Activated CD4-positive, alpha-beta T cell treated with anti-CD3 and anti-CD28 coated beads for 1 hour (primary cell): ENCODE results near the gene SDK1.
"Not testable (repeated sequence)": the region's sequence is repeated elsewhere in the genome, so short reads cannot be mapped to it uniquely, and the experiment has no call there.

Experiments
- DNase-seq: peaks from one replicate; pipeline ENCODE4 v3.0.0-alpha.2; 2020

SDK1 gene

GRCh38 chr7:4222676-4223075 lies 921.6 kb downstream of the SDK1 start:
- no peak for DNase-seq

DNA sequence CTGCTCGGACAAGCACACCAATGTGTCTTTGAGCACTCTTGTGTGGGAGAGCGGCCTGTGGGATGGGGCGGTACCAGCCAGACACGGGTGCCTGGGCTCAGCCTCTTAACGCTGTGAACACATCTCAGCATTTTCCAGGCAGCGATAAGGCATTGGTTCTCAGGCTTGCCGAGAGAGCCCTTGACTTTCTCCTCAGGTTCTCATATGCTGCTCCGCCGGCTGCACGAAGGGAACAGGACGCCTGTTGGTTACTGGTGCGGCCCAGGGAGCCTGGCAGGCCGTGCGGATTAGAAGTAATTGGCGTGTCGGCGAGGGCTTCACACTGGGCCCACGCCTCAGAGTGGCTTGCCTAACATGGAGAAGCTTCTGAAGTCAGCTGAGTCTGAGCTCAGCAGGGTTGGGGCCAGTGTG lies 924.3 kb downstream of the SDK1 start:
- no peak for DNase-seq

GRCh38 chr7:4225881-4226523 lies 925.0 kb downstream of the SDK1 start:
- DNase-seq, result no peak

DNA sequence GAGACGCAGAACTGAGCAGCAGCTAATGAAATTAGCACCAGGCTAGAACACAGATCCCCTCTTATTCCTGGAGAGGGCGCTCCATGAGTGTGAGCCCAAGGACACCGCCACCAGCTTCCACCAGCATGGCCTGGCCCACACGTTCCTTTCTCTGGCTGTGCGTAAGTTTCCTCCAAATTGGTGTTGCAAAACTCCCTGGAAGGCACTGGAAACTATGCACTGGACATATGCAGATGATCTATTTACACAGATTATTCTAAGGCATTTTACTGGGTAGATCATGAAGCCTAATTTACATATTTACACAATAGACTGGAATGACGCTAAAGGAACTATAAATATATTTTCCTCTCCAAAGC lies 925.5 kb downstream of the SDK1 start:
- no peak for DNase-seq

GRCh38 chr7:4227105-4228010 lies 926.3 kb downstream of the SDK1 start:
- no peak for DNase-seq

DNA sequence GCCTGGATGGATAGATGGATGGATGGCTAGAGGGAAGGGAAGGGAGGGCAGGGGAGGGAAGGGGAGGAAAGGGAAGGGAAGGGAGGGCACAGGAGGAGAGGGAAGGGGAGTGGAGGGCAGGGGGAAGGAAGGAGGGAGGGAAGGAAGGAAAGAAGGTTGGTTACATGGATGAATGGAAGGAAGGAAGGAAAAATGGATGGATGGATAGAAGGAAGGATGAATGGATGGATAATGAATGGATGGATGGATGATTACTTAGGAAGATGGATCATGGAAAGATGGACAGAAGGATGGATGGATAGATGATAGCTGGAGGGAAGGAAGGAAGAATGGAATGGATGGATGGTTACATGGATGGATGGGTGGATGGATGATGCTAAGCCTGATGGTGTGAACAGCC lies 929.3 kb downstream of the SDK1 start:
- DNase-seq, result no peak

DNA sequence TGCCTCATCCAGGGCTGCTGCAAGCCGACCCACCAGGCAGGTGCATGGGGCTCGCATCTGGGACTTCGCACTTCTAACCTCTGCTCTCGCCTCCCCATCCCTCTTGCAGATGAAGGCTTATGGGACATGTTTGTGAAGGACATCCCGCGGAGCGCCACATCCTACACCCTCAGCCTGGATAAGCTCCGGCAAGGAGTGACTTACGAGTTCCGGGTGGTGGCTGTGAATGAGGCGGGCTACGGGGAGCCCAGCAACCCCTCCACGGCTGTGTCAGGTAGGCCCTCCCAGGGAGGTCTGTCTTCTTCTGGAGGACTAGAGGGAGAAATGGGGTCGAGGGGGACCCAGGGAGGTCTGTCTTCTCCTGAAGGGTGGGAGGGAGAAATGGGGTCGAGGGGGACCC lies 932.1 kb downstream of the SDK1 start:
- no peak for DNase-seq

GRCh38 chr7:4233621-4234497 lies 932.8 kb downstream of the SDK1 start:
- DNase-seq, result no peak

GRCh38 chr7:4234498-4234855 lies 933.4 kb downstream of the SDK1 start:
- DNase-seq, result no peak

DNA sequence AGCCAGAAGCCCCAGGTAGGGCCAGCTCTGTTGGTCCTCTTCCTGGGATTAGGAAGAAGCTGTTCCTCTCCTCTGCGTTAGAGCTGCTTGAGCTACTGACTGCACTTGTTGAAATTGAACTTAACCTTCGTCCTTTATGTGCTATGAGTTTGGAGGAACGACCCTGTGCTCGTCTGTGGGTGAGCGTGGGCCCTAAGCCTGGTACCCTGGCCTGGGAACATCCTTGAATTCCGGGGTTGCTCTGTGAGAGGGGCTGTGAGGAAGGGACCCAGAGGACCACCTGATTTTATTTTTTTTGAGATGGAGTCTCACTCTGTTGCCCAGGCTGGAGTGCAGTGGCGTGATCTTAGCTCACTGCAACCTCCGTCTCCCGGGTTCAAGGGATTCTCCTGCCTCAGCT lies 933.8 kb downstream of the SDK1 start:
- no peak for DNase-seq

DNA sequence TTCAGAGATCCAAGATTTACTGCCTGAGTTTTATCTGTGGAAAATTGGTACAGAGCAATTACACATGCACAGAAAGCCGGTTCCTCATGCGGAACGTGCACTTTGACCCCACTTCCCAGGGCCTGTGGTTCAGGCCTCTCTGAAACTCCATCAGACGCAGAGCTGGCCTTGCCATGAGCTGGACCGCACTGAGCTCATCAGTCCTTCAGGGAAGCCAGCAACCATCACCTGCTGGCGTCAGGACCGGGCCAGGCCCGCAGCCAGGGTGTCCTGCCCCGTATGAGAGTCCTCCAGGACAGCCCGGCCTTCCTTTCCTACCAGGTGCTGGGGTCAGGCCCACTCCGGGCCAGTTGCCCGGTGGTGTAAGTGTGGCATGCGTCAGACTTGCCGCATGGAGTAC lies 934.5 kb downstream of the SDK1 start:
- DNase-seq, result no peak

GRCh38 chr7:4236389-4236788 lies 935.3 kb downstream of the SDK1 start:
- no peak for DNase-seq

DNA sequence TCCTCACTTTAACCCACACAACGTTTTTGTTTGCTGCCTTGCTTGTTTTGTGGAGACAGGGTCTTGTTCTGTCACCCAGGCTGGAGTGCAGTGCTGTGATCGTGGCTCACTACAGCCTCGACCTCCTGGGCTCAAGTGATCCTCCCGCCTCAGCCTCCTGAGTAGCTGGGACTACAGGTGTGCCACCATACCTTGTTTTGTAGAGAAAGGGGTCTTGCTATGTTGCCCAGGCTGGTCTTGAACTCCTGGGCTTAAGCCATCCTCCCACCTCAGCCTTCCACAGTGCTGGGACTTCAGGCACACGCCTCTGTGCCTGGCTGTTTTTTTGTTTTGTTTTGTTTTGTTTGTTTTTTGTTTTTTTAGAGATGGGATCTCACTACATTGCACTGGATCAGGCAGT lies 935.8 kb downstream of the SDK1 start:
- not testable (repeated sequence) for DNase-seq

DNA sequence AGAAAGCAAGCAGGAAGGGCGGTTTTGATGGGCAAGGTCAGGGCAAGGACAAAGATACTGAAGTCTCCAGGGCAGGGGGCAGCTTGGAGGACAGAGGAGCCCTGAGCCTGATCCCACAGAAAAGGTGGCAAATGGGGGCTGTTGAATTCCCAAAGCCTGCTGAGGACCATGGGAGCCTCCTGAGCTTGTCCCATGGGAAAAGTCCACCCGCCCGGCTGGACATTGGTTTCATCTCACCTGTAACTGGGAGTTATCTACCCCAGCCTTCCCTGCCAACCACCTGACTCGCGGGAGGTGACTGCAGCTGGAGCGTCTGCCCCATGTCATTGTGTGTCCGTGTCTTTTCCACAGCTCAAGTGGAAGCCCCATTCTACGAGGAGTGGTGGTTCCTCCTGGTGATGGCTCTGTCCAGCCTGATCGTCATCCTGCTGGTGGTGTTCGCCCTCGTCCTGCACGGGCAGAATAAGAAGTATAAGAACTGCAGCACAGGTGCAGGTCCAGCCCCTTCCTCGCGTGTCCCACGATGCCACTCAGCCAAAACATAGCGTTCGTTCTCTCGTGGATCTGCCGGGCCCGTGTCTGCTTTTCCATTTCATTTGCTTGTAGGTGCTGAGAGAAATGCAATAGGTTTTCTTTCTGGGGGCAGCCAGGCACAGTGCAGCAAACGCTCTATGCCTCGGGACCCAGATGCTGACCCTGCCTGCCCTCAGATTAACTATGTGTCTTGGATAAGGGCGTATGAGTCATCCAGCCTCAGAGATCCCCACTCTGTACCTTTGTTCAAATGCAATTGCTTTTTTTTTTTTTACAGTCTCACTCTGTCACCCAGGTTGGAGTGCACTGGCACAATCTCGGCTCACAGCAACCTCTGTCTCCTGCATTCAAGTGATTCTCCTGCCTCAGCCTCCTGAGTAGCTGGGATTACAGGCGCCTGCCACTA lies 936.5 kb downstream of the SDK1 start:
- DNase-seq, result no peak

- DNase-seq, result no peak
Observed at GRCh38 chr7:4238861-4239260, 937.8 kb downstream of the SDK1 start.

DNA sequence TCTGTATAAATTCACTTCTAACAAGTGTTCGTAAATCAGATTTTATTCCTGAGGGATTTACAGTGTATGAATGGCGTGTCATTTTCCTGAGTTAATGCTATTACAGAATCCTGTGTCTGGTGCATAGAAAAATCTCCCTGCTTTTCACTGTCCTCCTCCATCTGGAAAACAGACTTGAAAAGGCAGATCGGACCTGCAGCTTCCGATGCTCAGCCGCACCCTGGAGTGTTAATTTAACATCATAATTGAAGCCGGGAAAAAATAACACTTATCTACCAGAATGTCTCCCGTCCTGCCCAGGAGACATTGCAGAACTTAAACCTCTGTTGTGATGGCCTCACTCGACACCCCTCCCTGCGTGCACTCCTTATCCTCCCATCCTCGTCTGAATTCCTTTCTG lies 939.0 kb downstream of the SDK1 start:
- DNase-seq, result no peak

GRCh38 chr7:4240520-4241303 lies 939.7 kb downstream of the SDK1 start:
- no peak for DNase-seq

DNA sequence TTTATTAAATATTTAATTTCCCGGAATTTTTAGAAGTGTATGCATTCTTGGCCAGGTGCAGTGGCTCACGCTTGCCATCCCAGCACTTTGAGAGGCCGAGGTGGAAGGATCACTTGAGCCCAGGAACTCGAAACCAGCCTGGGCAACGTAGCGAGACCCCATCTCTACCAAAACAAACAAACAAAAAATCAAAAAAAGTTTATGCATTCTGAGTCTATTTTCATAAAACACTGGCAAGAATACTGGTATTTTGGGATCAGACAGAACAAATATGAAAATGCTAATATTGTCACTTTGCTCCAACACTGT lies 940.2 kb downstream of the SDK1 start:
- no peak for DNase-seq

DNA sequence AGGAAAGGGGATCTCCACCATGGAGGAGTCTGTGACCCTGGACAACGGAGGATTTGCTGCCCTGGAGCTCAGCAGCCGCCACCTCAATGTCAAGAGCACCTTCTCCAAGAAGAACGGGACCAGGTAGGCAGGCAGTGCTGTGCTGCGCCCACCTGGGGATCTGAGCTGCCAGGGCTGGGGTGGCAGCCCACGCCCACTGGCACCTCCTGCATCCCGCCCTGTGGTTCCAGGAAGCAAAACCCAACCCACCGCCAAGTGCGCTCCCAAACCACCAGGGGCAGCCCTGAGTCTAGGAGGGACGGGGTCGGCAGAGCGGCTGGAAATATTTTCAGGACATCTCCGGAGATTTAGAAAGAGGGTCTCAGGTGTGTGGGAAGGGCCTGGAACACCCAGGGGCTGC lies 940.7 kb downstream of the SDK1 start:
- DNase-seq, result no peak

- DNase-seq, result no peak
Observed at GRCh38 chr7:4242706-4243105, 941.7 kb downstream of the SDK1 start.

GRCh38 chr7:4244041-4244440 lies 943.0 kb downstream of the SDK1 start:
- no peak for DNase-seq

- DNase-seq, result no peak
Observed at GRCh38 chr7:4244635-4245034, 943.6 kb downstream of the SDK1 start.
